Skin epidermis (tissue), 12 donors: Measurements from ENCODE around the gene RNF144A.

ENCODE experiments used
- H3K27ac ChIP-seq, 21 experiments: fragments of 200-600 bp; sonication (generic) in 11 of 21; one replicate each; pipeline ENCODE4 v1.5.0; 2020; ENCODE audit warnings: mild to moderate bottlenecking in 3 of 21, inconsistent platforms in 2 of 21, moderate library complexity in 2 of 21
- H3K4me3 ChIP-seq, 7 experiments: fragments of 200-600 bp; sonication (generic) in 2 of 7; one replicate each; pipeline ENCODE4 v1.5.0; 2020; ENCODE audit warnings: inconsistent platforms in 2 of 7, mild to moderate bottlenecking in 2 of 7, moderate library complexity in 1 of 7

Gene RNF144A

GRCh38 chr2:7015007-7015950, 98.1 kb downstream of the RNF144A start:
- no peak overlapping the region for H3K4me3 ChIP-seq
- H3K27ac ChIP-seq: peak overlapping the region in 2 of 21 experiments; percentile 13 to 52

- Histone ChIP-seq H3K27ac (peak overlapping the region in 3 of 21 experiments; percentile 6 to 38 (median 13)), H3K4me3 (no peak overlapping the region)
Observed at GRCh38 chr2:7016148-7016547, 98.9 kb downstream of the RNF144A start.

- H3K27ac ChIP-seq: peak overlapping the region in 3 of 21 experiments; percentile 37 to 43 (median 38)
Observed at GRCh38 chr2:7016601-7017211, 99.5 kb downstream of the RNF144A start.

GRCh38 chr2:7017671-7018281, 100.6 kb downstream of the RNF144A start:
- no peak overlapping the region for H3K27ac ChIP-seq
- H3K4me3 ChIP-seq: no peak overlapping the region

More at GRCh38 chr2:7016601-7017211, 99.5 kb downstream of the RNF144A start:
- H3K4me3 ChIP-seq: no peak overlapping the region

- H3K27ac ChIP-seq: no peak overlapping the region
- no peak overlapping the region for H3K4me3 ChIP-seq
Observed at GRCh38 chr2:7018282-7018701, 101.1 kb downstream of the RNF144A start.

GRCh38 chr2:7018767-7019166, 101.6 kb downstream of the RNF144A start:
- Histone ChIP-seq H3K27ac (no peak overlapping the region), H3K4me3 (no peak overlapping the region)

GRCh38 chr2:7019191-7019590, 102.0 kb downstream of the RNF144A start:
- Histone ChIP-seq H3K4me3 (no peak overlapping the region), H3K27ac (no peak overlapping the region)

GRCh38 chr2:7020059-7020458, 102.8 kb downstream of the RNF144A start:
- H3K27ac ChIP-seq: no peak overlapping the region
- no peak overlapping the region for H3K4me3 ChIP-seq

- no peak overlapping the region for H3K27ac ChIP-seq
- H3K4me3 ChIP-seq: no peak overlapping the region
Observed at GRCh38 chr2:7020468-7020867, 103.3 kb downstream of the RNF144A start.

GRCh38 chr2:7020939-7021470, 103.8 kb downstream of the RNF144A start:
- Histone ChIP-seq H3K27ac (peak overlapping the region in 1 of 21 experiments; percentile 70), H3K4me3 (no peak overlapping the region)

- Histone ChIP-seq H3K27ac (peak overlapping the region in 2 of 21 experiments; percentile 17 to 70), H3K4me3 (no peak overlapping the region)
Observed at GRCh38 chr2:7022492-7023385, 105.5 kb downstream of the RNF144A start.

- H3K4me3 ChIP-seq: no peak overlapping the region
- peak overlapping the region in 1 of 21 experiments; percentile 8 for H3K27ac ChIP-seq
Observed at GRCh38 chr2:7023542-7023941, 106.3 kb downstream of the RNF144A start.

GRCh38 chr2:7024261-7024660, 107.0 kb downstream of the RNF144A start:
- H3K27ac ChIP-seq: peak overlapping the region in 1 of 21 experiments; percentile 15

GRCh38 chr2:7025082-7025481, 107.9 kb downstream of the RNF144A start:
- Histone ChIP-seq H3K27ac (no peak overlapping the region), H3K4me3 (no peak overlapping the region)

More at GRCh38 chr2:7024261-7024660, 107.0 kb downstream of the RNF144A start:
- no peak overlapping the region for H3K4me3 ChIP-seq

GRCh38 chr2:7026742-7027141, 109.5 kb downstream of the RNF144A start:
- no peak overlapping the region for H3K4me3 ChIP-seq

GRCh38 chr2:7027411-7027810, 110.2 kb downstream of the RNF144A start:
- Histone ChIP-seq H3K4me3 (no peak overlapping the region), H3K27ac (peak overlapping the region in 2 of 21 experiments; percentile 39 to 63)

More at GRCh38 chr2:7026742-7027141, 109.5 kb downstream of the RNF144A start:
- H3K27ac ChIP-seq: peak overlapping the region in 2 of 21 experiments; percentile 39 to 63

- H3K4me3 ChIP-seq: no peak overlapping the region
- peak overlapping the region in 2 of 21 experiments; percentile 0 to 63 for H3K27ac ChIP-seq
Observed at GRCh38 chr2:7027956-7028655, 110.9 kb downstream of the RNF144A start.

- Histone ChIP-seq H3K4me3 (no peak overlapping the region), H3K27ac (no peak overlapping the region)
Observed at GRCh38 chr2:7028846-7029245, 111.6 kb downstream of the RNF144A start.
